Esophagus muscularis mucosa (tissue), 4 donors: ENCODE results near the gene ANKS1B.

Source experiments
- EP300 ChIP-seq: sonication (generic); formaldehyde crosslinking; IDR thresholded peaks from one replicate; pipeline ENCODE4 v1.6.1; 2017; ENCODE audit warnings: antibody characterized with exemption
- POLR2A ChIP-seq: fragments of 450-650 bp; IDR thresholded peaks from one replicate; pipeline ENCODE4 v1.6.1; 2017; ENCODE audit warnings: antibody characterized with exemption, moderate library complexity, mild to moderate bottlenecking, low read depth
- POLR2AphosphoS5 ChIP-seq, 2 donors: sonication (generic); formaldehyde crosslinking; IDR thresholded peaks; one replicate each; pipeline ENCODE4 v1.6.1; 2017; ENCODE audit warnings: antibody characterized with exemption in 2 of 2
- TF ChIP-seq, protein P1 (sequence below), 3 experiments: fragments of 200-600 bp in 2 of 3; fragments of 450-650 bp in 1 of 3; sonication (generic) in 2 of 3; IDR thresholded peaks; one replicate each; pipeline ENCODE4 v1.5.1; 2017 to 2019; ENCODE audit warnings: antibody characterized with exemption in 3 of 3, mild to moderate bottlenecking in 2 of 3, moderate library complexity in 1 of 3

GRCh38 chr12:98968896-98969295, 1015.8 kb downstream of the ANKS1B start:
- TF ChIP-seq, protein P1, sequence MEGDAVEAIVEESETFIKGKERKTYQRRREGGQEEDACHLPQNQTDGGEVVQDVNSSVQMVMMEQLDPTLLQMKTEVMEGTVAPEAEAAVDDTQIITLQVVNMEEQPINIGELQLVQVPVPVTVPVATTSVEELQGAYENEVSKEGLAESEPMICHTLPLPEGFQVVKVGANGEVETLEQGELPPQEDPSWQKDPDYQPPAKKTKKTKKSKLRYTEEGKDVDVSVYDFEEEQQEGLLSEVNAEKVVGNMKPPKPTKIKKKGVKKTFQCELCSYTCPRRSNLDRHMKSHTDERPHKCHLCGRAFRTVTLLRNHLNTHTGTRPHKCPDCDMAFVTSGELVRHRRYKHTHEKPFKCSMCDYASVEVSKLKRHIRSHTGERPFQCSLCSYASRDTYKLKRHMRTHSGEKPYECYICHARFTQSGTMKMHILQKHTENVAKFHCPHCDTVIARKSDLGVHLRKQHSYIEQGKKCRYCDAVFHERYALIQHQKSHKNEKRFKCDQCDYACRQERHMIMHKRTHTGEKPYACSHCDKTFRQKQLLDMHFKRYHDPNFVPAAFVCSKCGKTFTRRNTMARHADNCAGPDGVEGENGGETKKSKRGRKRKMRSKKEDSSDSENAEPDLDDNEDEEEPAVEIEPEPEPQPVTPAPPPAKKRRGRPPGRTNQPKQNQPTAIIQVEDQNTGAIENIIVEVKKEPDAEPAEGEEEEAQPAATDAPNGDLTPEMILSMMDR (IDR thresholded peaks at IDR 0.05): no peak
- TF ChIP-seq POLR2A (no peak), POLR2AphosphoS5 (IDR thresholded peaks at IDR 0.05) (no peak), EP300 (no peak)
